T-cell (primary cell): ENCODE data around the gene CCL11. TPM values are rescaled to one million over a fixed set of nuclear protein-coding genes. Genes with fewer than 3 reads are reported as not detected.

Source experiments
- ATAC-seq, 4 experiments: fragments of 200-7000 bp in 3 of 4; fragments of 150-1000 bp in 1 of 4; cut with Tn5 transposase; replicated peaks in 1 of 4; 1 replicate in 3 of 4; 2 replicates in 1 of 4; pipeline ENCODE4 v1.10.0; 2021; ENCODE audit warnings: moderate library complexity in 3 of 4, mild to moderate bottlenecking in 2 of 4, moderate number of reproducible peaks in 1 of 4
- CTCF ChIA-PET, 2 donors: fragments of 300-600 bp; sonication (Branson Sonifier 250); formaldehyde crosslinking; loops; one replicate each; lab custom pipeline; 2022; ENCODE audit warnings: antibody characterized with exemption in 2 of 2; lab: Charles Lee
- POLR2A ChIA-PET, 2 donors: fragments of 300-600 bp; sonication (Branson Sonifier 250); formaldehyde crosslinking; loops; one replicate each; lab custom pipeline; 2022; ENCODE audit warnings: antibody characterized with exemption in 2 of 2; lab: Charles Lee
- DNase-seq, 35 experiments: peaks; one replicate each; pipeline versions ENCODE4 v3.0.0 to v3.0.0-alpha.2; 2013 to 2023
- H3K27ac ChIP-seq: one replicate; pipeline ENCODE4 v1.5.1; 2013; ENCODE audit warnings: low read length
- H3K27me3 ChIP-seq, 2 experiments: replicated peaks in 1 of 2; 1 replicate in 1 of 2; 2 replicates in 1 of 2; pipeline versions ENCODE4 v1.6.1 to v1.7.0; 2013; ENCODE audit warnings: low read length in 1 of 2, mixed read lengths in 1 of 2; ENCODE audit not compliant: control insufficient read depth in 2 of 2, insufficient read depth in 2 of 2; ENCODE audit errors: extremely low read depth in 1 of 2
- H3K36me3 ChIP-seq, 2 donors: 1 replicate in 1 of 2; 2 replicates in 1 of 2; pipeline versions ENCODE4 v1.6.1 to v1.7.0; 2013; ENCODE audit warnings: low read length in 1 of 2; ENCODE audit not compliant: control insufficient read depth in 2 of 2, insufficient read depth in 1 of 2; ENCODE audit errors: extremely low read depth in 1 of 2
- H3K4me1 ChIP-seq, 2 experiments: 1 replicate in 1 of 2; 2 replicates in 1 of 2; pipeline versions ENCODE4 v1.6.1 to v1.7.0; 2013; ENCODE audit warnings: low read length in 2 of 2, mixed read lengths in 1 of 2; ENCODE audit not compliant: insufficient read depth in 2 of 2, control insufficient read depth in 1 of 2; ENCODE audit errors: extremely low read depth in 1 of 2
- H3K4me3 ChIP-seq, 2 donors: 1 replicate in 1 of 2; 2 replicates in 1 of 2; pipeline versions ENCODE4 v1.5.1 to v1.7.0; 2013; ENCODE audit warnings: mild to moderate bottlenecking in 2 of 2, low read length in 1 of 2, moderate library complexity in 1 of 2; ENCODE audit not compliant: control insufficient read depth in 1 of 2; ENCODE audit errors: extremely low read depth in 1 of 2
- H3K9me3 ChIP-seq: 2 replicates; pipeline ENCODE4 v1.7.0; 2013
- H3K27ac Mint-ChIP-seq, 2 donors: one replicate each; pipeline ENCODE4 v1.8.0; 2020 to 2021; ENCODE audit warnings: mild to moderate bottlenecking in 2 of 2, mixed read lengths in 2 of 2
- H3K27me3 Mint-ChIP-seq, 2 donors: one replicate each; pipeline ENCODE4 v1.8.0; 2021 to 2022; ENCODE audit warnings: mixed read lengths in 2 of 2
- H3K36me3 Mint-ChIP-seq: one replicate; pipeline ENCODE4 v1.8.0; 2021; ENCODE audit warnings: mixed read lengths
- H3K4me1 Mint-ChIP-seq, 3 donors: one replicate each; pipeline ENCODE4 v1.8.0; 2020 to 2022; ENCODE audit warnings: mixed read lengths in 3 of 3, mild to moderate bottlenecking in 1 of 3
- H3K4me3 Mint-ChIP-seq, 3 donors: one replicate each; pipeline ENCODE4 v1.8.0; 2020 to 2022; ENCODE audit warnings: mild to moderate bottlenecking in 3 of 3, mixed read lengths in 3 of 3, moderate library complexity in 3 of 3
- H3K9me3 Mint-ChIP-seq, 3 donors: one replicate each; pipeline ENCODE4 v1.8.0; 2020 to 2022; ENCODE audit warnings: mixed read lengths in 3 of 3
- WGBS: methylation state at CpG from one replicate; pipeline ENCODE4 v1.1.5; 2013; ENCODE audit warnings: missing lambda C conversion rate; ENCODE audit not compliant: insufficient coverage; 5-methylcytosine and 5-hydroxymethylcytosine counted together
- total RNA-seq, 35 experiments: library from RNA in 6 of 35; stranded (reverse) in 6 of 35; fragments of 120-200 nt in 1 of 35; gene quantifications; one replicate each; pipeline versions ENCODE4 v1.2.1 to v1.2.4 and lab custom pipeline; 2013 to 2026

Gene CCL11
- total RNA-seq, 5 donors from 2014 or later (not counting 1 experiment from before 2014, with no cell fraction given): not detected

DNA sequence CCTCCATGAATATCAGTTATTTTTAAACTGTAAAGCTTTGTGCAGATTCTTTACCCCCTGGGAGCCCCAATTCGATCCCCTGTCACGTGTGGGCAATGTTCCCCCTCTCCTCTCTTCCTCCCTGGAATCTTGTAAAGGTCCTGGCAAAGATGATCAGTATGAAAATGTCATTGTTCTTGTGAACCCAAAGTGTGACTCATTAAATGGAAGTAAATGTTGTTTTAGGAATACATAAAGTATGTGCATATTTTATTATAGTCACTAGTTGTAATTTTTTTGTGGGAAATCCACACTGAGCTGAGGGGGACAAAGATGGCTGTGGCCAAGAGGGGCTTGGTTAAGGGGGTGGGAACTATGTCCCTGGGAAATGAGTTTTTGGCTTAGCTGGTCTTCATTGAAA, 2.3 kb downstream of the CCL11 start:
- Mint-ChIP-seq H3K36me3 (no peaks in the 10 kb centered on the region), H3K9me3 (no peaks in the 10 kb centered on the region), H3K27ac (no peak overlapping the region), H3K27me3 (peaks cover 13 to 18% of the 10 kb centered on the region in 2 donors), H3K4me1 (no peaks in the 10 kb centered on the region), H3K4me3 (no peak overlapping the region)
- ATAC-seq (no peak), DNase-seq (no peak)
- Histone ChIP-seq H3K27ac (no peak overlapping the region), H3K4me3 (no peak overlapping the region), H3K27me3 (peaks cover 0 to 4% of the 10 kb centered on the region in 2 experiments), H3K9me3 (no peaks in the 10 kb centered on the region), H3K4me1 (no peaks in the 10 kb centered on the region), H3K36me3 (no peaks in the 10 kb centered on the region)
- ChIA-PET CTCF (no interaction called here), POLR2A (no interaction called here)
- WGBS: no CpG with 5 or more reads among the region's 2 CpGs

DNA sequence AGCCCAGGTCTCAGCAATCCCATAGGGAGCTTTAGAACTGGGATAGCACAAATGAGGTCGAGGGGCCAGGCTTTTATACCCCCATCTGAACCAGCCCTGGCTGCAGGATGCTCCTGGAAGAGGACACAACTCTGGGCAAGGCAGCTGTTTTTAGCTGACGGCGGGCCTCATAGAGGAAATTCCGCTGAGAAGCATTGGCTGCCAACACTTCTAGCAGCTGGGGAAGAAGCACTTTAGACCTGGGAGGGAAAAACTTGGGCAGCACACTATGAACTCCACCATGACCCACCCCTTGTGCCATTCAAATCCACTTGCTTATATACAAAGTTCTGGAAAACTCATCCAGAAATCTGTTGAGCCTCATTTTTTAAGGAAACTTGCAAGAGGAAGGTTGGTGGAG, 5.0 kb downstream of the CCL11 start:
- 49% methylated on average over 4 of the region's 4 CpGs for WGBS
- no peak for DNase-seq
- Histone ChIP-seq H3K36me3 (no peaks in the 10 kb centered on the region), H3K4me3 (no peak overlapping the region), H3K4me1 (no peaks in the 10 kb centered on the region), H3K27me3 (peaks cover 0 to 2% of the 10 kb centered on the region in 2 experiments), H3K27ac (no peak overlapping the region), H3K9me3 (no peaks in the 10 kb centered on the region)
- ChIA-PET POLR2A (no interaction called here), CTCF (no interaction called here)
- no peaks in the 10 kb centered on the region for H3K36me3 Mint-ChIP-seq
- no peaks in the 10 kb centered on the region for H3K9me3 Mint-ChIP-seq
- no peak overlapping the region for H3K27ac Mint-ChIP-seq
- H3K4me1 Mint-ChIP-seq: no peaks in the 10 kb centered on the region
- ATAC-seq: no peak
- H3K27me3 Mint-ChIP-seq: peaks cover 11 to 14% of the 10 kb centered on the region in 2 donors
- no peak overlapping the region for H3K4me3 Mint-ChIP-seq

DNA sequence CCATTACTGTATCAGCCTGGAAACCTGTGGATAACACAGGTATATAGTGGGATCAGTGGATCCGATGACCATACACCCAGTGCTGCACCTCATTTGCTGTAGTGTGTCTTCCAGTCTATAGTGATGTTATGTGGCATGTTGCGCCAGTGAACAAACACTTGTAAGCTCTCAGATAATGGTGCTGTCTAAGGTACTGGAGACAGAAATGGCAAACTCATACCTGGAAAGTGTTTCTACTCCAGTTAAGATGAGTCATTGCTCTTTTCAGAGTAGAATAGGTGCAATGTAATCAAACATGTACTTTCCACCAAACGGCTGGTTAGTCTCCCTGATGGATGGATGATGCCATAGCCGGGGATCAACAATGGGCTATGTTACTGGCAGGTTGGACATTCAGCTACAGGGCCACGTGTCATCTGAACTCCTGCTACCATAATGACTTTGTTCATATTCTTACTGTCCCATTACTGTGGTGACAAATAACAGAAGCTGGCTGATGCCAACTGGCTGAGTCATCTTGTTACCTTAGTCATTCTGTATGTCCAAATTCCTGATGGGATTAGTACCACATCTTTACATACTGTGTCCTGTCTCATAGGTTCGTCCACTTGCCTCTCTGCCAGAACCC, 6.3 kb downstream of the CCL11 start:
- no peaks in the 10 kb centered on the region for H3K4me1 ChIP-seq
- H3K9me3 ChIP-seq: no peaks in the 10 kb centered on the region
- DNase-seq: no peak
- Mint-ChIP-seq H3K27ac (no peak overlapping the region), H3K4me3 (no peak overlapping the region), H3K36me3 (no peaks in the 10 kb centered on the region), H3K9me3 (no peaks in the 10 kb centered on the region), H3K4me1 (no peaks in the 10 kb centered on the region), H3K27me3 (peaks cover 13 to 14% of the 10 kb centered on the region in 2 donors)
- POLR2A ChIA-PET: no interaction called here
- ATAC-seq: no peak
- 68% methylated on average over 2 of the region's 6 CpGs for WGBS
- no peak overlapping the region for H3K4me3 ChIP-seq
- H3K27me3 ChIP-seq: no peaks in the 10 kb centered on the region
- no peak overlapping the region for H3K27ac ChIP-seq
- no peaks in the 10 kb centered on the region for H3K36me3 ChIP-seq
- CTCF ChIA-PET: no interaction called here

DNA sequence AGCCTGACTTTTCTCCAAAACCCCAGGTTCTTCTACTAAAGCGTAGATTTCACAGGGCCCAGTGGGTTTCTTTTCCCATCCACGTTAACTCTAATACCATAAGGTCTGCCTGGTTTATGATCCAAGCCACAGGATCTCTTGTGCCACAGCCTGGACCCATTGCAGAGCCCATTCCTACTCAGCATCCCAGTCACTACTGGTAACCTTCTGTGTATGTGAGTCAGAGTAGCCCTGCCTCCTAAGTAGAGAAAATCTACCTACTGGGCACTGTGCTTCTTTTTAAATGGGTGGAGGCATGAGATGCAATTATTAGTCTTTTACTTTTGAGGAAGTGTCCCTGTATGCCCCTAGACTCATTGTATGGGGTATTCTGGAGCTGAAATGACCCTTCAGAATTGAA, 13.5 kb downstream of the CCL11 start:
- peaks cover 0 to 5% of the 10 kb centered on the region in 2 experiments for H3K27me3 ChIP-seq
- no peak overlapping the region for H3K4me3 Mint-ChIP-seq
- no peaks in the 10 kb centered on the region for H3K9me3 ChIP-seq
- peaks cover 0 to 4% (median 0%) of the 10 kb centered on the region in 3 donors for H3K9me3 Mint-ChIP-seq
- ATAC-seq (no peak), DNase-seq (no peak)
- peaks cover 17 to 33% of the 10 kb centered on the region in 2 donors for H3K27me3 Mint-ChIP-seq
- no peaks in the 10 kb centered on the region for H3K36me3 ChIP-seq
- H3K36me3 Mint-ChIP-seq: no peaks in the 10 kb centered on the region
- POLR2A ChIA-PET: no interaction called here
- CTCF ChIA-PET: no interaction called here
- no peaks in the 10 kb centered on the region for H3K4me1 ChIP-seq
- 93% methylated on average over 2 of the region's 2 CpGs for WGBS
- H3K27ac Mint-ChIP-seq: no peak overlapping the region
- no peak overlapping the region for H3K27ac ChIP-seq
- peaks cover 0 to 2% (median 0%) of the 10 kb centered on the region in 3 donors for H3K4me1 Mint-ChIP-seq
- H3K4me3 ChIP-seq: no peak overlapping the region

DNA sequence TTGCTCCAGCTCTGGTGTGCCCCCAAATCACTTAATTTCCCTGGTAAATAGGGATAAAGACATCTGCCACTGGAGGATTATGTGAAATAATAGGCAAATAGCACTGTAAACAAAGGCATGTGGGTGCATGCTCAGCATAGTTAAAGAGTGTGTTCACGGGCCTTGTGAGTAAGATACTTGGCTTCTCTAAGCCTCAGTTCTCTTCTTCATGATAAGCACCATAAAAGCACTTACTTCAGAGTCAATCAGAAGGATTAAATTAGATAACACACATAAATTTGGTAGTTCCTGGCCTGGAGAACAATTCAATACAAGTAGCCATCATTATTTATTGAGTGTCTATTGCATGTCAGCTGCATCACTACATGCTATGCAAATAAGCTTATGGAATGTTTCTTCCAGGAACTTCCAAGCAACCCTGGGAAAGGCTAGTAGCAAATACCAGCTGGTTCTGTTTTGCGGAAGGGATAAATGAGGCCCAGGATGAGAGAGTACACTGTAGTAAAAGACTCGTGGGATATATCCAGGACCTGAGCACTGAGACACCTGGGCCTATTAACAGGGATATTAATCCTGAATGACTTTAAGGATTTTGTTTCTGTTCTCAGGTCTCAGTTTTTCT, 14.5 kb downstream of the CCL11 start:
- no peaks in the 10 kb centered on the region for H3K4me1 ChIP-seq
- H3K27ac ChIP-seq: no peak overlapping the region
- WGBS: no CpG with 5 or more reads among the region's 3 CpGs
- H3K27me3 ChIP-seq: peaks cover 0 to 5% of the 10 kb centered on the region in 2 experiments
- DNase-seq: no peak
- no peaks in the 10 kb centered on the region for H3K36me3 ChIP-seq
- POLR2A ChIA-PET: no interaction called here
- no peak overlapping the region for H3K27ac Mint-ChIP-seq
- peaks cover 0 to 4% (median 0%) of the 10 kb centered on the region in 3 donors for H3K9me3 Mint-ChIP-seq
- no peak for ATAC-seq
- H3K4me3 Mint-ChIP-seq: no peak overlapping the region
- no peak overlapping the region for H3K4me3 ChIP-seq
- CTCF ChIA-PET: no interaction called here
- peaks cover 0 to 2% (median 0%) of the 10 kb centered on the region in 3 donors for H3K4me1 Mint-ChIP-seq
- H3K9me3 ChIP-seq: no peaks in the 10 kb centered on the region
- peaks cover 17 to 33% of the 10 kb centered on the region in 2 donors for H3K27me3 Mint-ChIP-seq
- no peaks in the 10 kb centered on the region for H3K36me3 Mint-ChIP-seq

DNA sequence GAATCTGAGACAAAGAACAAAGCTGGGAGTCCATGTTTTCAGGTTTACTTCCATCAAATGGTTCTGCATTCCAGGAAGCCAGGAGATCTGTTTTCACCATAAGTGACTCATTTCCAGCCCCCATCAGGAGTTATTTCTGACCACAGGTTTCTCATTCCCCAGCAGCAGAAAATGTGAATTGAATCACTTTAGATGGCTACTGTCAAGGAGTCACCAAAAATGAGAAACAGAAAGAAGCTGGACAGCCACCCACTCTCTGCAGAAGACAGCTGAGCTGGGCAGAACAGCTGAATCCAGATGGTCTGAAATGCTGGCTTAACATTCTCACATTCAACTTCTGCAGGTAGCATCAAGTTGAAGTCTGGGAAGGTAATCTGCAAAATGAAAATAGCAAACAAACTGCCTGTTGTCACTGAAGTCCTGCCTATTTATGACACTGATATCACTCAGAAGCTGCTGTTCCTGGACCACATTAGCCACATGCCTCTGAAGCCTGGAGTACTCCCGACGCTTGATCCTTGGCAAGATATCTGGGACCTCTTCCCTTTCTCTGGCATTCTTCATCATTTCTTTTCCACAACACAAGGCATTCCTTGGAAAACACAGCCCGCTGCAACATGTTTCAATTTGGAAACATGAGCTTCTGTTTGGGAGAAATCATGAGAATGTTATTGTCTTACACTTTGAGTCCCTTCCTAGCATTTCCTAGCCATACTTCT, 15.3 kb downstream of the CCL11 start:
- H3K27me3 ChIP-seq: peaks cover 0 to 5% of the 10 kb centered on the region in 2 experiments
- Mint-ChIP-seq H3K27me3 (peaks cover 17 to 32% of the 10 kb centered on the region in 2 donors), H3K4me1 (peaks cover 0 to 2% (median 0%) of the 10 kb centered on the region in 3 donors), H3K27ac (no peak overlapping the region), H3K4me3 (no peak overlapping the region), H3K9me3 (peaks cover 0 to 4% (median 0%) of the 10 kb centered on the region in 3 donors), H3K36me3 (no peaks in the 10 kb centered on the region)
- no peaks in the 10 kb centered on the region for H3K36me3 ChIP-seq
- H3K9me3 ChIP-seq: no peaks in the 10 kb centered on the region
- no peak overlapping the region for H3K27ac ChIP-seq
- ATAC-seq: no peak
- ChIA-PET CTCF (no interaction called here), POLR2A (no interaction called here)
- no peak overlapping the region for H3K4me3 ChIP-seq
- WGBS: 83% methylated on average over 2 of the region's 3 CpGs
- no peaks in the 10 kb centered on the region for H3K4me1 ChIP-seq
- DNase-seq: no peak
